GM21447 (cell line): Measurements from ENCODE around the gene ZNF276.
"Not testable (repeated sequence)": the region's sequence is repeated elsewhere in the genome, so short reads cannot be mapped to it uniquely, and the experiment has no call there.

Experiments
- ATAC-seq: cut with Tn5 transposase; IDR thresholded peaks from one replicate; pipeline ENCODE4 v1.9.1; 2021; ENCODE audit not compliant: unreplicated experiment

ZNF276 gene

GRCh38 chr16:89779231-89779908, 58.0 kb downstream of the ZNF276 start:
- ATAC-seq: no peak

DNA sequence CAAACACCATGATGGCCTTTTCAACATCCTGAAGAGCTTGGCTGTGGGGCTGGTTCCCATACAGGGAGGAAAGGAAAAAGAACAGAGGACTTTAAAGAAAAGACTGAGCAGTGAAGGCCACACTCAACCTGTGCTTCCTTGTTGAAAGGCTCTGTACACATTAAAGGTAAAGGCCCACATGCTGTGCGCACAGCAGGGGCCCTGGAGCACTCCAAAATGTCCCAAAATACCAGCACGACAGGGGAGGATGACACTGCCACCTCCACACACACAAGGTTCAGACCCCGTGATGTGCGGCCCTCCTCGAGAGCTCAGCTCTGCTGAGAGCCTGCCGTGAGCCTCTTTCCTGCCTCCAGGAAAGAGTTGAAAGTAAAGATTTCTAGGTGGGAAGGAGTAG, 58.6 kb downstream of the ZNF276 start:
- ATAC-seq: no peak

- no peak for ATAC-seq
Measured at GRCh38 chr16:89782489-89782888, 61.2 kb downstream of the ZNF276 start.

- ATAC-seq: not testable (repeated sequence)
Measured at GRCh38 chr16:89783952-89784351, 62.6 kb downstream of the ZNF276 start.

- ATAC-seq: no peak
Measured at GRCh38 chr16:89784406-89784805, 63.1 kb downstream of the ZNF276 start.

GRCh38 chr16:89785523-89786155, 64.3 kb downstream of the ZNF276 start:
- no peak for ATAC-seq

DNA sequence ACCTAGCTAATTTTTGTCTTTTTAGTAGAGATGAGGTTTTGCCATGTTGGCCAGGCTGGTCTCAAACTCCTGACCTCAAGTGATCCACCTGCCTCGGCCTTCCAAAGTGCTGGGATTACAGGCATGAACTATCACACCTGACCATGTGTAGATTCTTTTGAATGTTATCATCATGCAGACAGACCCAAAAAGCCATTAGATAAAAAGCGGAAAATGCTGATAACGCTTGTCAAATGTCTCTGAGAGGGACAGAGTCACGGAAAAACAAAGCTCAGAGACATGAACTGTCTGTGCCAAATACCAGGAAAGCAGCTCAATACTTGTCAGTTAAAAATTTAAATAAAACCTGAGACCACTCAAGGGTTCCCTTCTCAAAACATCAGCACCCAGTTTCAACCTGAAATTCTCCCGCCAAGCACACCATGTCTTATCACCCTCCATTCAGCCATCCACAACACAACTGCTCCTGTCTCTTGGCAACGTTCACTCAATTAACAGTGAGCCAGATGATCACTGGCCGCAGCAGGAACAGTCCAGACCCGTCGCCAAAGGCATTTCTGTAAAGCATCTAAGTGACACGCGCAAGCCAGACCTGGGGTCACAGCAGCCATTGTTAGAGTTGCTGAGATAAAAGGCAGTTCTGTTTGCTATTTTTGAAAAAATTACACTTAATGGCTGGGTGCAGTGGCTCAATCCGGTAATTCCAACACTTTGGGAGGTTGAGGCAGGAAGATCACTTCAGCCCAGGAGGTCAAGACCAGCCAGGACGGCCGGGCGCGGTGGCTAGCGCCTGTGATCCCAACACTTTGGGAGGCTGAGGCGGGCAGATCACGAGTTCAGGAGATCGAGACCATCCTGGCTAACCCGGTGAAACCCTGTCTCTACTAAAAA, 65.4 kb downstream of the ZNF276 start:
- no peak for ATAC-seq

- ATAC-seq: no peak
Measured at GRCh38 chr16:89787365-89787805, 66.0 kb downstream of the ZNF276 start.
